T-helper 1 cell treated with Interleukin-12 subunit alpha and Interleukin-12 subunit beta and Interleukin-4 antibody, amounts not matched to agents 30 ng/mL and 1 ng/mL, for 36 hours (primary cell): ENCODE results near the gene LMBR1. TPM values are rescaled to one million over a fixed set of nuclear protein-coding genes. Genes with fewer than 3 reads are reported as not detected.

Experiments used
- intact Hi-C: fragments of 100-400 bp; cut with micrococcal nuclease; formaldehyde crosslinking; loops from one replicate; pipeline ENCODE4 v1.15.1; 2024
- total RNA-seq: library from RNA; stranded (reverse); gene quantifications from 2 replicates; pipeline ENCODE4 v1.2.3, GENCODE V29; 2022

LMBR1 gene
- total RNA-seq, 1 donor from 2014 or later: 54.3 TPM

DNA sequence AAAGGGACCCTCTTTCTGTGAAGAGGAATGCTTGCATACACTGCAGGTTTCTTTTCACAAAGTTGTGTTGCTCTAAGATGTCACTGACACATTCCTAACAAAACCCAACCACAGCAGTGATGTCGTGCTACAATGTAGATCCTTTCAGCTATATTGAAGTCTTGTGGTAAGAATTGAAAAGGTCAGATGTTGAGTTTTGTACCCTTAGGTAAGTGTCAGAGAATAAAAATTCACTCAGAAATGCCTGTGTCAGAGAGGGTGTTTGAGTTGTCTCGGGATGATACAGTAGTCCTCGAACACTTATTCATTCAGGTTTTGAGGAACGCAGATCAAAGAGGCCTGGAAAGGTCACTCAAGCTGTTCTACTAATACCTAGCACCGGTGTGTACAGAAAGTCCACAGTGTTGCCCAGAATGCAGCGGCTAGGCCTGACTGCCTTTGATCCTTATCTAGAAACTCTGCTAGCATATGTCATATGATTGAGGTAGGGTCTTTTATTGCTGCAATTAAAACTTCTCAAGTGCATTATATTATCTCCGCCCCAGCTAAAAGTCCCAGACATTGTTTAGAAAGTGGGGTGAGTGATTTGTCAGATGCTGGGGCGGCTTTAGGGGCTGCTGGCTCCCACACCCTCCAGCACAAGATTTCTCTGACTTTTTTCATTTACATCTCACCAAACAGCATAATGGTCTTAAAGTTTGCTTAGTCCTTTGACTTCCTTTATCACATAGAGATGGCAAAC, 226.4 kb downstream of the LMBR1 start:
- intact Hi-C loops: no loop called here

- intact Hi-C loops: no loop called here
Measured at GRCh38 chr7:156665101-156665500, 227.9 kb downstream of the LMBR1 start.

DNA sequence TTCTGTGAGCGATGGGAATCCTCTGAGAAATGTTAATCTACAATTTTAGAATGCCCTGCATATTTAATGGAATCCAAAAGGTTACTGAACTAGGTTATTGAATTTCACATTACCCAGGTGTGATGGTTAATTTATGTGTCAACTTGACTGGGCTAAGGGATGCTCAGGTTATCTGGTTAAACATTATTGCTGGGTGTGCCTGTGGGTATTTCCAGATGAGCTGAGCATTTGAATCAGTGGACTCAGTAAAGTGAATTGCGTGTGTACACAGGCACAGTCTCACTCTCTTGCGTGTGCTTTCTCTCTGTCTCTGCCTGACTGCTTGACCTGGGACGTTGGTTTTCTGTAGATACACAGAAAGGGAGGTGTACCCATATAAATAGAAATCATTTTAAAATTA, 230.7 kb downstream of the LMBR1 start:
- intact Hi-C loops: no loop called here

DNA sequence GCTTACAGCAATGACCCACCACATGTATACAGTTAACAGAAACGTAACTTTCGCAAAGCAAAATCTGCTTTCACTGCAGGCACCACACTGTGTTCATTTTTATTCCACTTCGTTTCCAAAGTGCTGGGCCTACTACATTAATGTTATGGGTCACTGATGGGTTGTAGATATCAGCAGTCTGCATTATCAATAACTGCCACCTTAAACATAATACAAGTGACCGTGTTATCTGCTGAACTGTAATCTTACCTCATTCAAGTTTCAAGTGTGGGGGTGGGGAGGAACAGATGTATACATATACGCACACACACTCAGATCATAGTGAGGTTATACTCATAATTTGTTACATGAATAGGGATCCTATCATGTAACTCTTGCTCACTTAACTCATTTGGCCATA, 231.3 kb downstream of the LMBR1 start:
- intact Hi-C loops: no loop called here

DNA sequence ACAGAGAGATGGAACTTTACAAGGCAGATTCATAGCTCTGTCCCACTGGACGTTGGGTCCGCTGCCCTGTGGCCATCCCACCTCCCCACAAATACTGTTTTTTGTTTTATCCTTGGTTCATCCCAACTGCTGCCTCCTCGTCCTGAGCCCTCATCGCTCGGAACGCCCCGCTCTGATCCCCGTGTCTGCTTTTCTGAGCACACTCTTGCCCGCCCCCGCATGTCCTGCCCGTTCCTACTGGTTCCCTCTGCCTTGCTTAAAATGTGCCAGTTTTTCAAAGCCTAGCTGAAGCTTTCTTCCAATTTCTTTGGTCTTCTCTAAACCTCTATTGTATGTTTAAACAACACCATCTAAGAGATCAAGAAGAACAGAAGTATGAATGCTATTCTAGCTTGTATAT, 233.0 kb downstream of the LMBR1 start:
- intact Hi-C loops: no loop called here

DNA sequence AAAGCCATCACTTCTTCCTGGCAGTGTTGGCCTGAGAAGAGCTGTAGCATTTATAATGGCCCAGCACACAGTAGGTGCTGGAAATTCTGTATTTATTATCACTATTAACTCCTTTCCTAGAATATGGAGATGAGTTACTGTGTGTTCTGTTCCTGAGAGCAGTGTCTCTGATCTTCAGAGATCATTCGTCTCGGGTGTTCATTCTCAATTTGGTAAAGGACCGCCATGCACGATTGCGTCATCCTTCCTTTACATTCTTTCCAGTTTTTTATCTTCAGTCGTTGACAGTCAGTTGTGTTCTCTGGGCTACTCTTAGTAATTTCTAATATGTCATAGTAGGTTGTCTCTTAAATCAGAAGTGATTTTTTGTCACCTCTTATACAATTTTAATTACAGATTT, 233.8 kb downstream of the LMBR1 start:
- intact Hi-C loops: no loop called here

DNA sequence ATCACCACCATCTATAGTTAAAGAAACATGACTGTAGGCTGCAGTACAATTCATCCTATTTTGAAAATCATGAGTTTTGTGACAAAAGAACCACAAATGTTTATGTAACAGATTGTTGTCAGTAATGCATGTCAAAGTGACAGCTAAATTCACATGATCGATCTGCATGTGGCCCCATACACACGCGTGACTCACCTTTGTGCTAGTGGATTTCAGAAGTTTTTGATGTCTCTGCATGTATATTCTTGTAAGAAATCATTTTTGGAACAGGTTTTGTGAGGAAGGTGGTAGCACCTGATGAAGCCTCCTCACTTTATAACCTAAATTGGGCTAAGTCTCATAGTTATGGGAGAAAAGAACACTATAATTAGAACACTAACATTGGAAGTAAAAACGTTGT, 235.3 kb downstream of the LMBR1 start:
- intact Hi-C loops: no loop called here

- intact Hi-C loops: no loop called here
Measured at GRCh38 chr7:156656598-156656997, 236.4 kb downstream of the LMBR1 start.

GRCh38 chr7:156655983-156656382, 237.0 kb downstream of the LMBR1 start:
- intact Hi-C loops: no loop called here

GRCh38 chr7:156655251-156655650, 237.7 kb downstream of the LMBR1 start:
- intact Hi-C loops: no loop called here

- intact Hi-C loops: no loop called here
Measured at GRCh38 chr7:156654511-156655234, 238.3 kb downstream of the LMBR1 start.

GRCh38 chr7:156652886-156653568, 240.0 kb downstream of the LMBR1 start:
- intact Hi-C loops: no loop called here

DNA sequence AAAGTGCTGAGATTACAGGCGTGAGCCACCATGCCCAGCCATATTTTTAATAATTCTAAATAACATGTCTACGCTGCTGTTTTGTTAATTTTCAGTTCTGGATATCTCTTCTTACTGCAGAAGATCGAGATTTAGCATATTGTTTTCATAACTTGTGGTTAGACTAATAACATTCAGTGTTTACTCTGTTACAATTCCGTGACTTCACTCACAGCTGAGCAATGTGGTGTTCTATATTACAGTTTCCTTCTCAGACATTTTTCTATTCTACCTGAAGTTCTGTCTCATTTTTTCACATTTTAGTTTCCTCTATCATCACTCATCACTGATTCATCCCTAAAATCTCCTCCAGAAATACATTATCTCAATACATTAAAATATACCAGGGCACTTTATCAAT, 241.5 kb downstream of the LMBR1 start:
- intact Hi-C loops: no loop called here

GRCh38 chr7:156650042-156650441, 242.9 kb downstream of the LMBR1 start:
- intact Hi-C loops: loop anchor here (1.0 kb wide), 1 partner anchor 167 kb away; no protein-coding TSS in a partner anchor

- intact Hi-C loops: loop anchor here (10.0 kb wide), 1 partner anchor 833 kb away; the partner anchor contains the start of gene SHH
Measured at GRCh38 chr7:156647330-156647729, 245.7 kb downstream of the LMBR1 start.

DNA sequence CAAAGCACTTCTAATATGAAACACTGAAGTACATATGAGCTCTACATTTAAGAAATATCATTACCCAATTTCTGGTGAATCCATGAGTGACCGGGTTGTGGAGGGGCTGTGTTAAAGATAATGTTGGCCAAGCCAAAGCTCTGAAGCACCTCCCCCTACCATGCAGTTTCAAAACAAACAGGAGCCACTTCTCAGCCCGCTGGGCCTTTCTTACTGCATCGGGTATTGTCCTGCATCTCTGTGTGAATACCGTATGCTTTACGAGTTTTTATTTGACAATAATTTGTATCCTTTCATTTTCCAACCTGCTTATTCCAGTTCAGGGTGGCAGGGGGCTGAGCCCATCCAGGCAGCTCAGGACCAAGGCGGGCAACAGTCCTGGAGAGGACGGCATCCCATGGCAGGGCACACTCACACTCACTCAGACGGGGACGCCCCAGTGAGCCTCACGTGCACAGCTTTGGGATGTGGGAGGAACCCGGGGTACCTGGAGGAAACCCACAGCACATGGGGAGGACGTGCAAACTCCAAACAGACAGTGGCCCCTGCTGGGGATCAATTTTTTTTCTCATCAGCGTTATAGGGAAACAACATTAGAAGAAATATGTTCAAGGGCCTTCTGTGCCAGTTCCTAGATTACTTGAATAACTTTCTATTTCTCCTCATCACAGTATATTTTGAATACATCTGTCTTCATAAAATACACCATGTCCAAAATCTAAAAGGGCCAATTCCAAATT, 250.5 kb downstream of the LMBR1 start:
- intact Hi-C loops: loop anchor here (5.0 to 10.0 kb wide), 3 partner anchors 235 to 1435 kb away; partner anchors contain the start of gene SHH

GRCh38 chr7:156640949-156641485, 252.0 kb downstream of the LMBR1 start:
- intact Hi-C loops: loop anchor here (1.0 to 10.0 kb wide), 15 partner anchors 16 to 1713 kb away; partner anchors contain the start of genes DNAJB6, LMBR1, RBM33 and SHH

DNA sequence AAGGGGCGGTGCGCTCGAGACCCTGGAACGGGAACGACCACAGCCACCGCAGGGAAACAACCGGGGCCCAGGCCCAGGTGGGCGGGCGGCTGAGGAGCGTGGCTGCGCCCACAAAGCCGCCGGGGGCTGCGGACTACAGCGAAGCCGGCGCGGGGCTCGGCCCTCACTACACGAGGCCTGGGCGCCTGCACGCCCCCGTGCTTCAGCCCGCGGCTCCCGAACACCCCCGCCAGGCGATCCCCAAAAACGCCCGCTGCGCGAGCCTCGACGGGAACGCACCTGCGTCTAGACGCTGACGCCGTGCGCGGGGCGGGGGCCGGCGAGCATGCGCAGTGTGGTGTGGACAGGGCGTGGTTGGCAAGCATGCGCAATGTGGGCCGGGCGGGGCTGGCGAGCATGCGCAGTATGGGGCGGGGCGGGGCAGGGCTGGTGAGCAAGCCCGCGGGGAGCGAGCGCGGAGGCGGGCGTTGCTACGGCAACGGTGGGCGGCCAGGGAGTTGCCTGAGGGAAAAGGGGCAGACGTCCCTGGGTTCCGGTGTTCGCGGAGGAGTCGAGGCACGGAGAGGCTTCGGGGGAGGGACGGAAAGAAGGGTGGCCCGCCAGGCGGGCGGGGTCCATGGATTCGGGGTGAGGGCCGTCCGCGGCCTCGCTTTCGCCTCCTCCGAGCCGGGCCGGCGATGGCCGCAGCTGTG, 252.6 kb downstream of the LMBR1 start, which contains the start of gene RNF32:
Gene RNF32, plus strand, starts transcription at position 518 of the 692 bp plus-strand sequence. CDS start 3,104 bp downstream, outside the sequence.
- intact Hi-C loops: loop anchor here (1.0 to 10.0 kb wide), 11 partner anchors 111 to 1433 kb away; partner anchors contain the start of genes DNAJB6, LMBR1, RBM33 and SHH

DNA sequence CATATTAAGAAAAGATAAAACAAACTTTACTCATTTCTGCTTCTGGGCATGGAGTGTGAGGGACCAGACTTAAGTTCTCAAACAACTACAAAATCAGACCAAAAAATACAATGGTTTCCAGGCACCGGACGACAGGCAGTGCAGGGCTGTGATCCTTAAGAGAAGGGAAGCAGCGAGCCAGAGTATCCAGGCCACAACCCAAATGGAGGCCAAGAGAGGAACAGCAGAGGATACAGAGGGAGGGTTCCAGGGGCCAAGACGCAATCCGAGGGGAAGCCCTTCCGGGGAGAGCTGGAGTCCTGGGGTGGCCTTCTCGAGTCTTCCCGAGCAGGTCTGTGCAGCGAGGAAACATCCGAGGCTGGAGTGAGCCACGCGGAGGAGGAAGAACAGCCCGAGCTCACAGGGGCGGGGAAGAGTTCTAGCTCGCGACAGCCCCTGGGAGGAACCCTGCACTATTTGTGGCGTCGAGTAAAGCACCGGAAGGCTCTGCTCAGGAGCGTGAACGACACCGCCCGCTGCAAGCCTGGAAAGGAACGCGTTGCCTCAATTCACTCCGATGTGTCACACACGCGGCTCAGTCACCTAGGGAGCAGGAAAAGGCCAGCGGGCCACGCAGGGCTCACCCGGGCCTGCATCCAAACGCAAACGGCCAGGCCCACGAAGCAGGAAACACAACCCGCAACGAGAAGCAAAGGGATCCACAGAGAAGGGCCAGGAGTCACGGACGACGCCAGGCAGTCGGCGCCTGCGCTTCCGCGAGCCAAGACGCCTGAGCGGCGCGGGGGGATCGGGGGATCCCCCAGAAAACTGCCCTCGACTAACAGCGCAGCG, 253.3 kb downstream of the LMBR1 start:
- intact Hi-C loops: loop anchor here (1.0 to 10.0 kb wide), 11 partner anchors 112 to 1432 kb away; partner anchors contain the start of genes DNAJB6, LMBR1, RBM33 and SHH
